GM19455 (cell line): ENCODE data around the gene WARS2.

ENCODE experiments used
- ATAC-seq: cut with Tn5 transposase; IDR thresholded peaks from one replicate; pipeline ENCODE4 v1.9.1; 2021; ENCODE audit not compliant: unreplicated experiment

WARS2 gene

DNA sequence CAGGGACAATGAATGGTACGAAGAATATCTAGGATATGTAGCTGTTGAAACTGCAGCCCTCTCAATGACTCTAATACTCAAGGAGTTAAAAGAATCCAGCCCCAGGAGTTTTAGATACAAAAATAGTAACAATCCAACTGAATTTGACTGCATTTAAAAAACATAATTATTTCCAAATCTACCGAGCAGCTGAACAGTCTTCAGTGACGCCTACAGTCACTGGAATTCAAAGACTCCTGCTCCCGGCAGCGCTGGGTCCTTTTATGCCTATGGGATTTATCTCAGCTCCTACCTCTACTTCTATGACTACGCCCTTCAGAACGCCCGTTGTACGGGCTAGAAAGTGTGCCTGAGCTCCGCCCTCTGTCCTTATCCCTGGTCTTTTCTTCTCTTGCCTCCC lies 55.7 kb downstream of the WARS2 start:
- ATAC-seq, result no peak

GRCh38 chr1:119083980-119084379 lies 56.5 kb downstream of the WARS2 start:
- no peak for ATAC-seq

- ATAC-seq, result no peak
Observed at GRCh38 chr1:119083479-119083878, 57.0 kb downstream of the WARS2 start.

GRCh38 chr1:119081700-119082099 lies 58.8 kb downstream of the WARS2 start:
- ATAC-seq, result no peak

GRCh38 chr1:119081267-119081666 lies 59.2 kb downstream of the WARS2 start:
- ATAC-seq, result no peak

- ATAC-seq, result no peak
Observed at GRCh38 chr1:119080586-119080985, 59.9 kb downstream of the WARS2 start.

- no peak for ATAC-seq
Observed at GRCh38 chr1:119079881-119080280, 60.6 kb downstream of the WARS2 start.

DNA sequence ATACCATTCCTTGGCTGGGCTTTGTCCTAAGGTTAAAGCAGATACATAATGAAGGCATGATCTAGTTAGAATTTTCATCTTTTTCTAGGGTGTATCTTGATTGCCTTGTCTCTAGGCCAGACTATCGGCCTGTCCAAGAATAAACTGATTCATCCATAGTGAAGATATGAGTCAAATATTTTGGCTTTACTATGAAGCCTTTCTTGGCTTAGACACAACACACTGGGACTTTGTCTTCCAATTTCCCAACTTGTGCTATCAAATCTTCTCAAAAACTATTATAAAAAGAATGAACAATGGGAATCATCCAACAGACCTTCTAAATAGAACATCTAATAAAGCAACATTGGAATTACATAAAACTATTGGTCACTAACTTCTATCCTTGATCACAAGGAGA lies 64.8 kb downstream of the WARS2 start:
- no peak for ATAC-seq

- no peak for ATAC-seq
Observed at GRCh38 chr1:119071321-119071720, 69.1 kb downstream of the WARS2 start.

GRCh38 chr1:119069682-119070081 lies 70.8 kb downstream of the WARS2 start:
- ATAC-seq, result no peak

GRCh38 chr1:119068427-119068826 lies 72.0 kb downstream of the WARS2 start:
- ATAC-seq, result no peak

DNA sequence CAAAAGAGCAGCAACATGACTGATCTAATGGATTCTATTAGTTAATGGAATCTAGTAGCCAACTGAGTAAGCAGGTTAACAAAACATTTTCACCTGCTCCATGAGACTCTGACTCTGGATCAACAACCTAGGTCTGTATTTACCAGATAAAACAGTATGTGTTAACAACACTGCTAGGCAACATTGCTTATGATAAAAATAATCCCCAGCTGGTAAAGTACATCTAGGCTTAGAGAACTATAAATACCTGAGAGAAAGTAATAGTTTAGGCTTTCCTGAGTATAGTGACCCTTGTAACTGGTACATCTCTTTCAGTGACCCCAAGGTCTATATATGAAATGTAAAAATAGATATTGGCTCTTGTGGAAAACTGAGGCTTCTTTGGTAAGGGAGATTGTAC lies 78.8 kb downstream of the WARS2 start:
- ATAC-seq, result no peak

GRCh38 chr1:119055568-119055967 lies 84.9 kb downstream of the WARS2 start:
- ATAC-seq, result no peak

DNA sequence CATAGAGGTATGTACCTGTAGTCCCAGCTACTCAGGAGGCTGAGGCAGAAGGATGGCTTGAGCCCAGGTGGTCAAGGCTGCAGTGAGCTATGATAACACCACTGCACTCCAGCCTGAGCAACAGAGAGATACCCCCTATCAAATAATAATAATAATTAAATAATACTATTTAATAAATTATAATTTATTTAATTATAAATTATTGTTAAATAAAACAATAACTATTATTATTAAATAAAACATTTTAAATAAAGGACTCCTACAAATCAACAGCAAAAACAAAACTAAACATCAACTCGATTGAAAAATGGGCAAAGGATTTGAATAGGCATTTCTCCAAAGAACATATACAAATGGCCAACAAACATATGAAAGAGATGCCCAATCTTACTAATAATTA lies 86.5 kb downstream of the WARS2 start:
- ATAC-seq, result no peak

GRCh38 chr1:119052267-119052666 lies 88.2 kb downstream of the WARS2 start:
- ATAC-seq, result no peak

DNA sequence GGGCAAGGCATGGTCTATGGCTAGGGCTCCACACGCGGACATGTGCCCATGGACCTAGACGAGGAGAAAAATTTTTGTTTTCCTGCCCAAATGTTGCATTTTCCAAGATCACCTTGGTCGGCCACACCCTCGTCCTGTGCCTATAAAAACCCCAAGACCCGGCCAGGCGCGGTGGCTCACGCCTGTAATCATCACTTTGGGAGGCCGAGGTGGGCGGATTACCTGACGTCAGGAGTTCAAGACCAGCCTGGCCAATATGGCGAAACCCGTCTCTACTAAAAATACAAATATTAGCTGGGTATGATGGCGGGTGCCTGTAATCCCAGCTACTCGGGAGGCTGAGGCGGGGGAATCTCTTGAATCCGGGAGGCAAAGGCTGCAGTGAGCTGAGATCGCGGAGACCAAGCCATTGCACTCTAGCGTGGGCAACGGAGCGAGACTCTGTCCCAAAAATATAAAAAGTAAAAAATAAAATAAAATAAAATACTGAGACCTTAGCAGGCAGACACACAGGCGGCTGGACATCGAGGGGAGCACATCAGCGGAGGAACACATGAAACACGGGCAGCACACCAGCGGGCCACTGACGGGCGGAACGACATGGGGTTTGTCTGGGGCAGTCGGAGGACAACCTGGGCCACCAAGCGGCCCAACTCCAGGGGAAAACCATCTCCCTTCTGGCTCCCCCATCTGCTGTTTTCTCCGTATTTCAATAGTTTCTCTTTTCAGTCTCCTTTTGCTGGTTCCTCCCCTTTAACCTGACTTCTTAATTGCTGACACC lies 91.6 kb downstream of the WARS2 start:
- no peak for ATAC-seq

GRCh38 chr1:119046785-119047438 lies 93.5 kb downstream of the WARS2 start:
- no peak for ATAC-seq

DNA sequence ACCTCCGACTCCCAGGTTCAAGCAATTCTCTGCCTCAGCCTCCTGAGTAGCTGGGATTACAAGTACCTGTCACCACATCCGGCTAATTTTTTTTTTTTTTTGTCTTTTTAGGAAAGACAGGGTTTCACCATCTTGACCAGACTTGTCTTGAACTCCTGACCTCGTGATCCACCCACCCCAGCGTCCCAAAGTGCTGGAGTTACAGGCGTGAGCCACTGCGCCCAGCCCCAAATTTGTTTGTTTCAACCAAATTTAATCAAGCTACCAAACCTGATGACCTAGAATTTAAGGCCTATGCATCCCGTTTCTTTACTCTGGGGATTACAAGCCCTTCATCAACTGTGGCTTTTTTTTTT lies 94.0 kb downstream of the WARS2 start:
- no peak for ATAC-seq

DNA sequence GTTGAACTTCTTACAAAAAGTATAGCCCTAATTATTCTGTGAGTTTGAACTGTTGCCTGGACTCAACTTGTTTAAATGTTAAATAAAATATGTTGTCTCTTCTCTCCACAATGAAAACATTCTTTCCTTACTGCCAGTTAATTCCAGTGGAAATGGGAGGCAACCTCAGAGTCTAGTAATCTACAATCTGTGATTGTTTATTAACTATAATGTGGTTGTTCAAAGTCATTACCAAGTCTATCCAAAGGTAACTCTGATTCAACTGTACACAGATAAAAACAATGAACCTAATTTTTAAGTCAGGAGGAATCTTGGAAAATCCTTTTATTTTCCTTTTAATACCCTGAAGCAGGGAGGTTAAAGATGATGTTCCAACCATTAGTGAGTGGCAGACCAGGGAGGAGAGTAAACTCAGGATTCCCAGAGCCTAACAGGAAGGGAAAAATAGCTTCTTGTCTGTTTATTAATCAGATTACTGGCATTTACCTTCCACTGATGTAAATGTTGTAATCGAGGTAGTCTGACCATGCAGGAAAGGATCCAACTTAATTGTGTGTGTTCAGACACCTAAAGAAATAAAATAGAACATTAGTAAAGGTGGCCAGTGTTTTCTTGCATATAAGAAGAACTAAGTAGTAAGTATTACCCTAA lies 95.2 kb downstream of the WARS2 start:
- ATAC-seq, result no peak

- ATAC-seq, result no peak
Observed at GRCh38 chr1:119040906-119041305, 99.5 kb downstream of the WARS2 start.

DNA sequence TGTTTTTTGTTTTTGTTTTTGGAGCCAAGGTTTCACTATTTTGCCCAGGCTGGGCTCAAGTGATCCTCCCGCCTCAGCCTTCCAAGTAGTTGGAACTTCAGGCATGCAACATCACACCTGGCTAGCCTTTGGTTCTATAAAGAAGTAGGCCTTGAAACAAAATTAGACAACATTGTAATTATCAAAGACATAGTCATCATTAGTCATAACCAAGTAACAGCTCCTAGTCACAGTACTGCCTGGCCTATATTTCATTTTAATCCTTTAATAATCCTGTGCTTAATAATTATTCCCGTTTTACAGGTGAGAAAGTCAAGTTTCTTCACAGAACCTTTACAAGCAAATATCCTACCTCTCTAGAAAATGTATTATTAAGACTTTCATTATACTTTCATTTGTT lies 100.0 kb downstream of the WARS2 start:
- no peak for ATAC-seq

- ATAC-seq, result no peak
Observed at GRCh38 chr1:119038363-119038762, 102.1 kb downstream of the WARS2 start.
